Measurements from ENCODE around the gene TOX2.

Gene TOX2

DNA sequence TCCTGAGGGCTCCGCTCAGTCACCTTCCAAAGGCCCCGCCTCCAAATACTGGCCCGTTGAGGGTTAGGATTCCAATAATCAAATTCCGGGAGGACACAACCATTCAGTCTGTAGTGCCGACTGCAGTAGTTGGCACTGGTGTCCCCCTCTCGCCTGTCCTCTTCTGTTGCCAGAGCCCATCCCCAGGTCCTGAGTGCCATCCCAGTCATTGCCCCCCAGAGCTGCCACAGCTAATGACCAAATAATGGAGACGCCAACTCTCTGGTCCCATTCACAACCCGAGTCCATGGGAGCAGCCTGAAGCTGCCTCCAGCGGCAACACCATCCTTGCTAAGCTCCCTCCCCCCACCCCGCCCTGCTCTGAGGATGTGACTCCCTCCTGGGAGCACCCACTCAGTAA, 156.4 kb downstream of the TOX2 start:
- no peaks in the 10 kb centered on the region for H3K9me3 Mint-ChIP-seq

GRCh38 chr20:44071526-44072111, 157.0 kb downstream of the TOX2 start:
- no peak overlapping the region for H3K27ac Mint-ChIP-seq
- no peaks in the 10 kb centered on the region for H3K36me3 Mint-ChIP-seq (ENCODE audit: low read depth)
- no peaks in the 10 kb centered on the region for H3K9me3 Mint-ChIP-seq
- H3K4me1 Mint-ChIP-seq: no peaks in the 10 kb centered on the region
- TF ChIP-seq CTCF (IDR thresholded peaks at IDR 0.05; ENCODE audit: unreplicated experiment in 3 of 3): no peak
- H3K27me3 Mint-ChIP-seq (ENCODE audit: low read depth): peaks cover 29% of the 10 kb centered on the region
- no peak overlapping the region for H3K4me3 Mint-ChIP-seq

More for the DNA sequence above, 156.4 kb downstream of the TOX2 start:
- Mint-ChIP-seq H3K4me1 (no peaks in the 10 kb centered on the region), H3K4me3 (no peak overlapping the region), H3K27ac (no peak overlapping the region), H3K27me3 (ENCODE audit: low read depth) (peaks cover 29% of the 10 kb centered on the region), H3K36me3 (ENCODE audit: low read depth) (no peaks in the 10 kb centered on the region)
- TF ChIP-seq CTCF (IDR thresholded peaks at IDR 0.05; ENCODE audit: unreplicated experiment in 3 of 3): no peak

GRCh38 chr20:44072384-44072783, 157.7 kb downstream of the TOX2 start:
- Mint-ChIP-seq H3K9me3 (no peaks in the 10 kb centered on the region), H3K27ac (no peak overlapping the region), H3K4me1 (no peaks in the 10 kb centered on the region), H3K36me3 (ENCODE audit: low read depth) (no peaks in the 10 kb centered on the region), H3K27me3 (ENCODE audit: low read depth) (peaks cover 23% of the 10 kb centered on the region), H3K4me3 (no peak overlapping the region)
- TF ChIP-seq CTCF (IDR thresholded peaks at IDR 0.05; ENCODE audit: unreplicated experiment in 3 of 3): no peak

DNA sequence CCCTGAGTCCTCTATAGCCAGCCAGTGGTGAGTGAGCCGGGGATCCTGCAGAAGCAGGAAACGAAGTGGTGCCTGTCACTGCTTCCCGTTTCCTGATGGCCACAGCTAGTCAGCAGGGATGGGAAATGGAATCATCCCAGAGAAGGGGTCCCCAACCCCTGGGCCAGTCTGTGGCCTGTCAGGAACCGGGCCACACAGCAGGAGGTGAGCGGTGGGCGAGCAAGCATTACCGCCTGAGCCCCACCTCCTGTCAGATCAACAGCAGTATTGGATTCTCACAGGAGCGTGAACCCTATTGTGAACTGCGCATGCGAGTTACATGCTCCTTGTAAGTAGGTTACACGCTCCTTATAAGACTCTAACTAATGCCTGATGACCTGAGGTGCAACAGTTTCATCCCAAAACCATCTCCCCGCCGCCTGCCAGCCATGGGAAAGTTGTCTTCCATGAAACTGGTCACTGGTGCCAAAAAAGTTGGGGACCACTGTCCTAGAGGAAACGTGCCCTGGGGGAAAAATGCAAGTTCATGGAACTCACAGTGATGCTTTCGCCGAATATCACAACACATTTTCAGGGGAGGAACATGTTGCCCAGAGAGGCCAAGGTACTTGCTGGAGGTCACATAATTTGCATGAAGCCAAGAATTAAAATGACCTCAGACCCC, 158.5 kb downstream of the TOX2 start:
- H3K27me3 Mint-ChIP-seq (ENCODE audit: low read depth): peaks cover 17% of the 10 kb centered on the region
- H3K4me1 Mint-ChIP-seq: no peaks in the 10 kb centered on the region
- H3K27ac Mint-ChIP-seq: no peak overlapping the region
- no peak for TF ChIP-seq CTCF (IDR thresholded peaks at IDR 0.05; ENCODE audit: unreplicated experiment in 3 of 3)
- H3K4me3 Mint-ChIP-seq: no peak overlapping the region
- no peaks in the 10 kb centered on the region for H3K36me3 Mint-ChIP-seq (ENCODE audit: low read depth)
- no peaks in the 10 kb centered on the region for H3K9me3 Mint-ChIP-seq

- Mint-ChIP-seq H3K4me3 (no peak overlapping the region), H3K27ac (no peak overlapping the region), H3K9me3 (no peaks in the 10 kb centered on the region), H3K4me1 (no peaks in the 10 kb centered on the region), H3K27me3 (ENCODE audit: low read depth) (peaks cover 19% of the 10 kb centered on the region), H3K36me3 (ENCODE audit: low read depth) (no peaks in the 10 kb centered on the region)
- no peak for TF ChIP-seq CTCF (IDR thresholded peaks at IDR 0.05; ENCODE audit: unreplicated experiment in 3 of 3)
Observed at GRCh38 chr20:44073675-44074071, 159.0 kb downstream of the TOX2 start.
